HepG2 (cell line): Measurements from ENCODE around the gene COQ7. TPM values are rescaled to one million over a fixed set of nuclear protein-coding genes. Genes with fewer than 3 reads are reported as not detected.

Experiments
- AHDC1 ChIP-seq: sonication (generic); formaldehyde crosslinking; IDR thresholded peaks from 2 replicates; pipeline ENCODE4 v1.5.1; 2020; ENCODE audit warnings: mild to moderate bottlenecking, missing genetic modification reagents, borderline replicate concordance
- HMGXB3 ChIP-seq: sonication (generic); formaldehyde crosslinking; IDR thresholded peaks from 2 replicates; pipeline ENCODE4 v1.4.0; 2020; ENCODE audit warnings: missing genetic modification reagents, borderline replicate concordance
- MEIS2 ChIP-seq: sonication (generic); formaldehyde crosslinking; IDR thresholded peaks from 2 replicates; pipeline ENCODE4 v1.9.0; 2021; ENCODE audit warnings: mild to moderate bottlenecking, missing genetic modification reagents
- NCOA2 ChIP-seq: sonication (generic); formaldehyde crosslinking; IDR thresholded peaks from 2 replicates; pipeline ENCODE4 v1.8.0; 2022; ENCODE audit warnings: inconsistent platforms
- NR1H2 ChIP-seq: sonication (generic); formaldehyde crosslinking; IDR thresholded peaks from 2 replicates; pipeline ENCODE4 v1.8.1; 2022; ENCODE audit warnings: low read depth, missing genetic modification reagents, borderline replicate concordance
- PITX1 ChIP-seq: sonication (generic); formaldehyde crosslinking; IDR thresholded peaks from 2 replicates; pipeline ENCODE4 v1.5.1; 2020; ENCODE audit warnings: mild to moderate bottlenecking, missing genetic modification reagents
- RNF2 ChIP-seq: fragments of 450-650 bp; conservative IDR thresholded peaks from 2 replicates; pipeline ENCODE4 v1.6.1; 2016; ENCODE audit warnings: low read depth
- TGIF2 ChIP-seq: IDR thresholded peaks from 2 replicates; pipeline ENCODE4 v1.6.1; 2016; ENCODE audit warnings: control low read depth, missing compliant biosample characterization
- TOE1 ChIP-seq: sonication (generic); formaldehyde crosslinking; IDR thresholded peaks from 2 replicates; pipeline ENCODE4 v1.4.0; 2020; ENCODE audit warnings: mild to moderate bottlenecking, missing genetic modification reagents
- TRIM24 ChIP-seq: sonication (generic); formaldehyde crosslinking; IDR thresholded peaks from 2 replicates; pipeline ENCODE4 v1.8.0; 2022; ENCODE audit warnings: mild to moderate bottlenecking, missing genetic modification reagents
- ZBTB33 ChIP-seq: sonication (generic); formaldehyde crosslinking; IDR thresholded peaks from 2 replicates; pipeline ENCODE4 v1.4.0; 2020; ENCODE audit warnings: missing genetic modification reagents
- ZFP36L2 ChIP-seq: sonication (generic); formaldehyde crosslinking; IDR thresholded peaks from 2 replicates; pipeline ENCODE4 v1.4.0; 2020; ENCODE audit warnings: missing genetic modification reagents
- ZNF33B ChIP-seq: sonication (generic); formaldehyde crosslinking; IDR thresholded peaks from 2 replicates; pipeline ENCODE4 v1.5.1; 2020; ENCODE audit warnings: mild to moderate bottlenecking, missing genetic modification reagents
- ZNF383 ChIP-seq: sonication (generic); formaldehyde crosslinking; IDR thresholded peaks from 2 replicates; pipeline ENCODE4 v1.4.0; 2020; ENCODE audit warnings: missing genetic modification reagents, mild to moderate bottlenecking, borderline replicate concordance
- ZNF414 ChIP-seq: sonication (generic); formaldehyde crosslinking; IDR thresholded peaks from 2 replicates; pipeline ENCODE4 v1.5.0; 2020; ENCODE audit warnings: missing genetic modification reagents
- ZNF468 ChIP-seq: sonication (generic); formaldehyde crosslinking; IDR thresholded peaks from 2 replicates; pipeline ENCODE4 v1.8.0; 2022; ENCODE audit warnings: mild to moderate bottlenecking, moderate library complexity, missing genetic modification reagents
- ZNF788 ChIP-seq: sonication (generic); formaldehyde crosslinking; IDR thresholded peaks from 2 replicates; pipeline ENCODE4 v1.5.0; 2020; ENCODE audit warnings: mild to moderate bottlenecking, missing genetic modification reagents, borderline replicate concordance
- polyA plus RNA-seq, 8 experiments: library from polyadenylated mRNA; depleted of rRNA in 3 of 8; stranded (reverse) in 7 of 8; unstranded in 1 of 8; fragments of >200 nt; fragmentation: Illumina TruSeq in 4 of 8; extraction: Trizol in 4 of 8; gene quantifications; 2 replicates each; pipeline versions ENCODE4 v1.2.1 to v1.2.3, GENCODE V29; 2011 to 2016; ENCODE audit warnings: low read depth in 4 of 8, missing spikeins in 1 of 8, mixed read lengths in 1 of 8; ENCODE audit not compliant: insufficient read depth in 1 of 8
- total RNA-seq, 5 experiments: library from RNA; depleted of rRNA; stranded (reverse); fragments of >200 nt; fragmentation: Illumina TruSeq; extraction: Trizol; gene quantifications; 2 replicates each; pipeline ENCODE4 v1.2.3, GENCODE V29; 2016; ENCODE audit warnings: low read depth in 1 of 5

Gene COQ7
- total and polyA plus RNA-seq, 2 of the 13 experiments (the other 11 are each of a cell fraction or from before 2014, with no cell fraction given): 20.1 to 45.7 TPM

DNA sequence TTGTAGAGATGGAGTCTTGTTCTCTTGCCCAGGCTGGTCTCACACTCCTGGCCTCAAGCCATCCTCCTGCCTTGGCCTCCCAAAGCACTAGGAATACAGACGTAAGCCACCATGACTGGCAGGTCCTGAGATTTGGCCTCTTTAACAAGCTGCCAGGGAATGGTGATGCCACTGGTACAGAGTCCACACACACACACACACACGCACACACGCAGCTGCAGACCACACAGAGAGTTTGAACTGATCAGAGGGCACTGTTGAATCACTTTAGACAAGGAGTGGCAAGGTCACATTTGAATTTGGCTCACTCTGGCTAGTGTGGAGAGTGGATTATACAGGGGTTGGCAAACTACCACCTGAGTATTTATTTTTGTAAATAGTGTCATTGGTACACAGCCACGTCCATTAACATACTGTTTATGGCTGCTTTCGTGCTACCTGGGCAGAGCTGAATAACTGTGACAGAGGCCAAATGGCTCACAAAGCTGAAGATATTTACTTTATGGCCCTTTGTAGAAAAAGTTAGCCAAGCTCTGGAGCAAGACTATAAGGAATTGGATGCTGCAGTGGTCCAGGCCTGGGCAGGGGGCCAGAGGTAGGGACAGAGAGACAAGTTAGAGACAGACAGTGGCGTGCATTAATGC lies 56.2 kb downstream of the COQ7 start (continued):
- TF ChIP-seq RNF2 (peak; percentile 72; the same call in 1 of the 2 replicates), ZNF468 (CRISPR knock-in tag) (no peak; the same call in 1 of the 2 replicates), ZNF33B (CRISPR knock-in tag) (no peak), ZFP36L2 (no peak), TRIM24 (CRISPR knock-in tag) (peak; percentile 67; the same call in 1 of the 2 replicates), AHDC1 (peak; percentile 65; the same call in 1 of the 2 replicates), ZNF788 (CRISPR knock-in tag) (no peak), MEIS2 (CRISPR knock-in tag) (peak; percentile 52; the same call in 1 of the 2 replicates), ZNF383 (no peak), NCOA2 (0 out of 2 replicates have a peak, but pooled peaks have one; percentile 19), ZNF414 (no peak), ZBTB33 (CRISPR knock-in tag) (peak; percentile 45; the same call in 1 of the 2 replicates), HMGXB3 (CRISPR knock-in tag) (0 out of 2 replicates have a peak, but pooled peaks have one; percentile 54), TGIF2 (0 out of 2 replicates have a peak, but pooled peaks have one; percentile 28), PITX1 (CRISPR knock-in tag) (peak; percentile 45; the same call in 1 of the 2 replicates), TOE1 (CRISPR knock-in tag) (no peak), NR1H2 (CRISPR knock-in tag) (no peak)
